Stimulated activated CD4-positive, alpha-beta T cell treated with anti-CD3 and anti-CD28 coated beads, Interleukin-2, amount 100 ng/mL, for 48 hours (primary cell): Measurements from ENCODE around the gene GNA12.
"Not testable (repeated sequence)": the region's sequence is repeated elsewhere in the genome, so short reads cannot be mapped to it uniquely, and the experiment has no call there.

Experiments used
- DNase-seq, 2 donors: peaks; one replicate each; pipeline ENCODE4 v3.0.0-alpha.2; 2020

The GNA12 gene

DNA sequence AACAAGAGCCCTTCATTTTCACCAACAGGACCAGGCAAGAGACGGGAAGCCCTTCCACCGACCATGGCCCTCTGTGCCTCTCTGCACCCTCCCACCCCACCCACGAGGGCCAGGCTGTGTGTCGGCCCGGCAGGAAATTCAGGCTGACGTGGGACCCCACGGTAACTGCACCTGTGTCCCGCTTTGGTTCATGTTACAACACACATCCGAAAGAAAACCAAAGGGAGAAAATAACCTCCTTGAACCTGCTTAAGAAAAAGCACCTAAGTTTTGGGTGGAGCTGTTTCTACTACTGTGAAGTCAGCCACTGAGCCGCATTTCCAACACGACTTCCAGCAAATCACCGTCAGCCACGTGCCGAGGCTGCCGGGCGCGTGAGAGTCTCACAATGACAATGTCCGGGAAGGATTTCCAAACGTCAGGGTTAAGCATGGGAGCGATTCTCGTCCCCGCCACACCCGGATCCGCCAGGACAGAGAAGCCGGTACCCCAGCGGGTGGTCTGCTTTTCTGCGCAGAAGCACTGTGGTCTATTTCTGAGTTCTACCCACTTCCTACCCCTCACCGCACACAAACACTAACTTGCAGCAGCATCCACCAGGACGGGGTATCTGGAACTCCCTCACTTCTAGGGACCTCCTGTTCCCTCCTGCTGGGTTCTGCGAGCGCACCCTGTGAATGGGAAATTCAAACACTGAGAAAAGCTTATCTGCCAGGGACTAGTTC lies 119.5 kb downstream of the GNA12 start:
- DNase-seq = no peak

GRCh38 chr7:2724036-2724435 lies 120.1 kb downstream of the GNA12 start:
- DNase-seq = not testable (repeated sequence)

GRCh38 chr7:2723138-2723850 lies 120.8 kb downstream of the GNA12 start:
- DNase-seq = no peak

- DNase-seq = no peak
Measured at GRCh38 chr7:2722591-2722990, 121.5 kb downstream of the GNA12 start.

- no peak for DNase-seq
Measured at GRCh38 chr7:2721842-2722241, 122.3 kb downstream of the GNA12 start.

- DNase-seq = no peak
Measured at GRCh38 chr7:2720024-2720423, 124.1 kb downstream of the GNA12 start.

- DNase-seq = peak; percentile 54 to 76
Measured at GRCh38 chr7:2719007-2719406, 125.1 kb downstream of the GNA12 start.

GRCh38 chr7:2718296-2718965 lies 125.7 kb downstream of the GNA12 start:
- no peak for DNase-seq

GRCh38 chr7:2717293-2718261 lies 126.5 kb downstream of the GNA12 start:
- no peak for DNase-seq

- DNase-seq = no peak
Measured at GRCh38 chr7:2716906-2717292, 127.2 kb downstream of the GNA12 start.

GRCh38 chr7:2716488-2716887 lies 127.6 kb downstream of the GNA12 start:
- DNase-seq = no peak

GRCh38 chr7:2715341-2716231 lies 128.5 kb downstream of the GNA12 start:
- DNase-seq = no peak

DNA sequence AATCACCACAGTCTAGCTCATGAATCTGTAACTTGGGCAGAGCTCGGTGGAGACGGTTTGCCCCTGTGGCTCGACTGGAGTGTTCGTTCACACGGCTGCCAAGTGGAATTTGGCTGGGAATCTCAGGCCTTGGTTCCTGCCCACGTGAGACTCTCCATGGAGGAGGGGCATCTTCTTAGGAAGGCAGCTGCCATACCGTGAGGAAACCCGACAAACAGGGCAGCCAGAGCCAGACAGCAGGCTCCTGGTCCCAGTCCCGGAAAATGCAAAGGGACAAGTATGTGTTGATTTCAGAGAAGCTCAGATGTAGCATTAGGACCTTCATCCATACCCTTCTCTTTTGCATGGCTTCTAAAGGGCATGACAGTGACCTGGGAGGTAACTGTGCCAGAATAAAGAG lies 129.5 kb downstream of the GNA12 start:
- no peak for DNase-seq

DNA sequence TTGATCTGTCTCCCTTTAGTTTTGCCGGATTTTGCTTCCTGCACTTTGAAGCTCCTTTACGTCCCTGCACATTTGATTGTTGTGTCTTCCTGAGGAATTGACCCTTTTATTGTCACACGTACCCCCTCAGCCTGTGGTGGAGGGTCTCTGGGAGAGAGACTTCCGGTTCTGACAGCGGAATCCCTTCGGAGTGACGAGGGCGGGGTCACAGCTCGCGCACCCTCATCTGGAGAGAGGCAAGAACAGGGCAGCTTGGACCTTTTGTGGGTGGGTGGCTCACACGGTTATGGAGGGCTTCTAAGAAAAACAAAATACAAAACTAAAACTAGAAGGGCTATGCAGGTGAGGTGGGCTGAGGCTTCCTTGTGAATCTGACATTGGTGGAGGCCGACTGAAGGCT lies 130.1 kb downstream of the GNA12 start:
- DNase-seq = no peak

- no peak for DNase-seq
Measured at GRCh38 chr7:2713370-2713769, 130.7 kb downstream of the GNA12 start.

- no peak for DNase-seq
Measured at GRCh38 chr7:2711895-2712675, 132.0 kb downstream of the GNA12 start.

DNA sequence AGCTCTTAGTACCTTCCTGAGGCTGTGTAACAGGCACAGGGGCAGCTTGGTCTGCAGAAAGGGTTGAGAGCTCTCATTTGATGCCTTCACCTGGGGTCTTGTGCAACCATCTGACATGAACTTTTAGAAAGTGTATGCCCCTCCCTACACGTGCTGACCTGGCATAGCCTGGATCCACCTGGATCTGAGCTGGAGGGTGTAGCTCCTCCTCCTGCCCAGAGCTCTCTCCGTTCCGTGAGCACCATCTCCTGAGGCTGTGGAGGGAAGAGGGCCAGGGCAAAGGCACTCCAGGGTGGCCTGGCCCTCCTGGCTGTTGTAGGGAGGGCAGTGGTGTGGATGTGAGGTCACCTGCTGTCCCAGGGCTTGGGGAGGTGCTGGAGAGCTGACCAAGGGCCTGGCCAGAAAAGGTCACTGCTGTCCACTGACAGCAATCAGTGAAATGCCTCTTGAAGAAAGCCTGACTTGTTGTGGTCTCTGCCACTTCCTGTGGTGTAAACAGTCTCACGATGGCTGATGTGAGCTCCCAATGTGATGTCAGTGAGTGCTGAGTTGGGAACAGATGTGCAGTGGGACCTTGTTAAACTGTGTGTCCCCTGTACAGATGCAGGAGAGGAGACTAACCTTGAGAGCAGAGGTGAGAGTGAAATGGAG lies 133.1 kb downstream of the GNA12 start:
- DNase-seq = no peak

DNA sequence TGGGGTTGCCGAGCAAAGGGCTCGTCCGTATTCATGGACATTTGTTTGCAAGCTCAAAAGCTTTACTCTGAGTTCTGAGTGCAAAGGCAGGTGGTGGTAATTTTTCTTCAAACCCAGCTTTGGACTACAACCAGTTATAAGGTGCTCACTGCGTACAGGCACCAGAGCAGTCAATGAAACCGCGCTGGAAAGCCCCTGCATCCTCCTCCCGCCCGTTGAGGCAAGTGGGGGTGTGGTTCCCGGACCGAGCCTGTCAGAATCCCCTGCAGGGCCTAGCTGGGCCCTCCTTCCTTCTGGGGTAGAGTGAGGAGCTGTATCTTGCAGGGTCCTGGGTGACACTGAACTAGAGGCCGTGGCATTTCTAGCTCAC lies 133.8 kb downstream of the GNA12 start:
- no peak for DNase-seq

DNA sequence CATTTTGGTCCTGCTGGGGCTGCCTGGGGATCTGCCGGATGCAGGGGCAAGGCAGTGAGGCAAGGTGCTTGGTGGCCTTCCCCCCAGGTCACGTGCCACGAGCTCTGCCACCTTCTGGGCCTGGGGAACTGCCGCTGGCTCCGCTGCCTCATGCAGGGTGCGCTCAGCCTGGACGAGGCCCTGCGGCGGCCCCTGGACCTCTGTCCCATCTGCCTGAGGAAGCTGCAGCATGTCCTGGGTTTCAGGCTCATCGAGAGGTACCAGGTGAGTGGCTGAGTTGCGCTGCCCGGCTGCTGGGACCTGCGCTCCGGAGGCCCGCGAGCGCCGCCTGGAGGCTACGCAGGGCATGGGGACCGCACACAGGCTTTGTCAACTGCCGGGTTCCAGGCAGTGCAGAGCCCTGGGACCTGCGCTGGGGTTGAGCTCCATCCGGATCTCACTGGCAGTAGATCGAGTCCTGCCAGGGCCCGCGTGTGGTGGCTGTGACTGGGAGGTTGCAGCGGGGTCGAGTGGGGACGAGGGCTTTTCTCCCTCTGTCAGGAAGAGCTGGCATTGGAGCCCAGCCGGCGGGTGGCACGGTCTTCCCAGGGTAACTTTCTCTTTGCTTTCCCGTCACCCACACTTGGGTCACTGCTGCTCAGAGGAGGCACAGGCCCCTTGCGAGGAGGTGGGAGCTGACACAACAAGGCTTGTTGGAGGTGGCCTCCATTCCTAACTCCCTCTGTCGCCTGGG lies 134.4 kb downstream of the GNA12 start:
- DNase-seq = peak; percentile 71 to 82
